Vagina (tissue), 2 donors: ENCODE data around the gene TTC9.

Source experiments
- POLR2A ChIP-seq, 2 donors: fragments of 450-650 bp; IDR thresholded peaks; one replicate each; pipeline ENCODE4 v1.6.1; 2017; ENCODE audit warnings: antibody characterized with exemption in 2 of 2, mild to moderate bottlenecking in 2 of 2, moderate library complexity in 2 of 2
- POLR2AphosphoS5 ChIP-seq, 2 donors: sonication (generic); formaldehyde crosslinking; IDR thresholded peaks; one replicate each; pipeline ENCODE4 v1.9.0; 2017; ENCODE audit warnings: antibody characterized with exemption in 2 of 2, mild to moderate bottlenecking in 2 of 2, low read depth in 1 of 2; ENCODE audit not compliant: insufficient read depth in 1 of 2
- TF ChIP-seq, protein P1 (sequence below), 3 experiments: fragments of 450-650 bp in 2 of 3; fragments of 200-600 bp in 1 of 3; sonication (generic) in 1 of 3; IDR thresholded peaks; one replicate each; pipeline ENCODE4 v1.5.1; 2017 to 2019; ENCODE audit warnings: antibody characterized with exemption in 3 of 3, mild to moderate bottlenecking in 2 of 3, moderate library complexity in 2 of 3

GRCh38 chr14:70618314-70618713 lies 23.4 kb upstream of the TTC9 start:
- TF ChIP-seq, protein P1, sequence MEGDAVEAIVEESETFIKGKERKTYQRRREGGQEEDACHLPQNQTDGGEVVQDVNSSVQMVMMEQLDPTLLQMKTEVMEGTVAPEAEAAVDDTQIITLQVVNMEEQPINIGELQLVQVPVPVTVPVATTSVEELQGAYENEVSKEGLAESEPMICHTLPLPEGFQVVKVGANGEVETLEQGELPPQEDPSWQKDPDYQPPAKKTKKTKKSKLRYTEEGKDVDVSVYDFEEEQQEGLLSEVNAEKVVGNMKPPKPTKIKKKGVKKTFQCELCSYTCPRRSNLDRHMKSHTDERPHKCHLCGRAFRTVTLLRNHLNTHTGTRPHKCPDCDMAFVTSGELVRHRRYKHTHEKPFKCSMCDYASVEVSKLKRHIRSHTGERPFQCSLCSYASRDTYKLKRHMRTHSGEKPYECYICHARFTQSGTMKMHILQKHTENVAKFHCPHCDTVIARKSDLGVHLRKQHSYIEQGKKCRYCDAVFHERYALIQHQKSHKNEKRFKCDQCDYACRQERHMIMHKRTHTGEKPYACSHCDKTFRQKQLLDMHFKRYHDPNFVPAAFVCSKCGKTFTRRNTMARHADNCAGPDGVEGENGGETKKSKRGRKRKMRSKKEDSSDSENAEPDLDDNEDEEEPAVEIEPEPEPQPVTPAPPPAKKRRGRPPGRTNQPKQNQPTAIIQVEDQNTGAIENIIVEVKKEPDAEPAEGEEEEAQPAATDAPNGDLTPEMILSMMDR (IDR thresholded peaks at IDR 0.05) = no peak
- no peak for TF ChIP-seq POLR2A (IDR thresholded peaks at IDR 0.05)
- TF ChIP-seq POLR2AphosphoS5 (IDR thresholded peaks at IDR 0.05; ENCODE audit: insufficient read depth in 1 of 2, low read depth in 1 of 2) = no peak
